ENCODE results near the gene PRR16.

Gene PRR16

DNA sequence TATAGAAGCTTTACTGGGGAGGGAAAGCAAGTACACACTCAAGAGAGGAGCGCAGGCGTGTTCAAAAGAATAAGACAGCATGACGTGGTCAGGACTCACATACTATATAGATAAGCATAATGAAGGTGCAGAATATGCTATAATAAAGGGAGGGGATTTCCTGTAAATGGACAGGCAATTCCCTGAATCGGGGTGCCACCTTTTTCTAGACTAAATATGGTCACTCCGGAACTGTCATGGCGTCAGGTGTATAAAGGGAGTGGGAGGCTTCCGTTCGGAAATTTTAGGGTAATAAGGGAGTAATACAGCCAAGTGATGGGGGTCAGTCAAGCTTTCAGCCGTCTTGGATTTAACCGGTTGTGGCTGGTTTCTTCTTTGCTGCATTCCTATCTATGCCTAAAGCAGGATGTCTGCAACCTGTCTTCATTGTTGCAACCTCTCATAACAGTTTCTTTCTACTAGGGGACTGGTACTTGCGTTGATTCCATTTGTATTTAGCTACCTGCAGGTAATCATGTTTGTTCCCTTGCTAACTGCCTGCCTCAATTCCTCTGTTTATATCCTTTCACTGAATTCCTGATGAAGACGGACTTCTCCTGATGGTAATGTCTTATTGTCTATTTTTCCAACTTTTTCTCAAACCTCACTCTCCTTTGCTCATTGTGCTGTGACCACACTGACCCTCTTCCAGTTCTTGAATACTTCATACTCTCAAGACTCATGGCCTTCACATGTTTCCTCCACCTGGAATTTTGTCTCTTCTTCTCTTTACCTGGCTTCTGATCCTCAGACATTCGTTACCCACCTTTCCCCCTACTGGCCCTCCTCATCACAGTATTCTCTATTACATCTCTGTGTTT is 48.9 kb downstream of the PRR16 start:
- DNase-seq (ENCODE audit: low read depth, low spot score) = no peak

DNA sequence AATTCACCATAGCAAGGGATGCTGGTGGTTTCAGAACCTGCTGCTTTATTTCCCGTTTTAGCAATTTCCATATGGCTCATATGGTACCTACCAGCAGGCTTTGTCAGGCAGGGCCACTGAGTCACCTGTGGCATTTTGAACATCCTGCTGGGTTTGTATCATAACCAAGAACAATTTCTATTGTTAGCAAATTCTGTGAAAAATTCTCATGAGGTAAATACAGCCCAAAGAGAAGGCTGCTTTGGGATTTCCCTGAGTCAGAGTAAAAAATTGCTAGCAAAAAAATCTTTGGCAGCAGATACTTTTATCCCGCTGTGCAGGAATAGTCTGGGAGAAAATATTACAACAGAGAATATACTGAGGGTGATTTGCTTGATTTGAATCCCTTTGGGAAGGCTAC is 52.7 kb downstream of the PRR16 start:
- DNase-seq (ENCODE audit: low read depth, low spot score) = no peak

DNA sequence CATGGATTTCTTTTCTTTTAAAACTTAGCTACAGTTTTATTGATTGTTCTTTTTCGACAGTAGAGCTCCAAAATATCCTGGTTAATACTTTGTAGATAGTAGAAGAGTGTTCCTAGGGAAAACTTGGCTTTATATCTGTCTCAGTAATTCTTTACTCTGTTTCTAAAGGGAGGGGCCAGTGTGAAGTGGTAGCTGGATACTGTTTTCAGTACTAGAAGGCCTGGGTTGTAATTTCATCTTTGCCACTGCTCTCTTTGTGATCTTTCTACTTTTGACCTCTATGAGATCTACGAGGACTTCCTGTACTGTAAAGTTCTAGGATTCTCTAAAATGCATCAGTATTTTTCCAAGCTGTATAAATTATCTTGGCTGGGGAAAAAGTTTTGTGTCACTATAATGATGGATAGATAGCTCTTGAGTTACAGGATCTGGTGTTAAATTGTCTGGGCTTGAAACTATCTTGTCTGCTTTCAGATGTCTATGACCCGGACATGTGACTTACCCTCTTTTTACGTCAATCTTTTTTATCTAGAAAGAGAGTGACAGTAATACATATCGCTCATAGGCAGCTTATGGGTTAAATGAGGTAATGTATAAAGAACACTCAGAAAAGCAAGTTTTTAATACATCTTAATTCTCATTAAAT is 53.6 kb downstream of the PRR16 start:
- DNase-seq (ENCODE audit: low read depth, low spot score) = no peak

DNA sequence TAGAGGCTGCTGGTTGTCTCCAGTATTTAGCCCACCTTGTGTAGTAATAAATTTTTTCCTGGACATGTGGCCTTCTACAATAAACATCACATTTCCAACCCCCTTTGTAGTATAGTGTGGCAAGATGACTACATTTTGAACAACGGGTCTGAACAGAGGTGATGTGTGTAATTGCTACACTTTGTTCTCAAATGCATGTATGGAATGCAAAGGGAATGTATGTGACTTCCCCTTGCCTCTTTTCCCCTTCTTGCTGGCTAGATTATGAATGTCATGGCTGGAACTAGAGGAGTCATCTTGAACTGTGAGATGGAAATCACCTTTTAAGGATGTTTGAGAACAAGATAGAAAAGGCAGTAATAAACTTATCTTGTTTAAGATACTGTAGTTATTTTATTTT is 54.5 kb downstream of the PRR16 start:
- DNase-seq (ENCODE audit: low read depth, low spot score) = no peak

DNA sequence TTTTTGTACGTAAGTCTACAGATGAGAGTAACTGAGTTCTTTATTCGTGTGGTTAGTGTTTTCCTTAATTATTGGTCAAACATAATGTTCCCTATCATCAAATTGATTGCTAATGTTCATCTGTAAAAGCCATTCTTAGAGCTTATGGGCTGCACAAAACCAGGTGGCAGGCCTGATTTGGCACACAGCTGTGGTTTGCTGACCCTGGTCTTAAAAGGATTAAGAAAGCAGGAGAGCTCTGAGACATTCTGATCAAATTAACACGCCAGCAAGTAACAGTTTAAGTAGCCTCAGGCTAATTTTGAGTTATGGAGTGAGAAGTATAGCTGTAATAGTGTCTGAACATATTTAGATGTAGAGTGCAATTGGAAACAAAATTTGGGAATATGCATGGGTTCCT is 63.2 kb downstream of the PRR16 start:
- no peak for DNase-seq (ENCODE audit: low read depth, low spot score)

DNA sequence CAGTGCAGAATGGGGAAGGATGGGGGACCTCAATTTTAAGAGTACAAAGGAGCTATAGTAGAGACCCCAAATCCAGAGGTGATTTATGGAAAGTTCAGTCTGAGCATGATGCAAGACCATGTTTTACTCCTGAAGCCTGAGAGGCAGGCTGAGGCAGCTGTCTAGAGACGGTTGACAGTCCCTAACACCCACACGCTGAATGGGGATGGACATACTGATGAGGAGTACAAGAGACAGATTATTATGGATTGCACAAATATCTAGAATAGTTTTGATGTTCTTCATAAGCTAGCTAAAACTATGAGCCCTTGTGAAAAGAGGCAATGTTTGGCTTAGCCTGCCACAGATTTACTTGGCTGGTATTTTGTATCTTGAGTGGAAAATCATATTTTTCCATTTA is 64.5 kb downstream of the PRR16 start:
- DNase-seq (ENCODE audit: low read depth, low spot score) = no peak

DNA sequence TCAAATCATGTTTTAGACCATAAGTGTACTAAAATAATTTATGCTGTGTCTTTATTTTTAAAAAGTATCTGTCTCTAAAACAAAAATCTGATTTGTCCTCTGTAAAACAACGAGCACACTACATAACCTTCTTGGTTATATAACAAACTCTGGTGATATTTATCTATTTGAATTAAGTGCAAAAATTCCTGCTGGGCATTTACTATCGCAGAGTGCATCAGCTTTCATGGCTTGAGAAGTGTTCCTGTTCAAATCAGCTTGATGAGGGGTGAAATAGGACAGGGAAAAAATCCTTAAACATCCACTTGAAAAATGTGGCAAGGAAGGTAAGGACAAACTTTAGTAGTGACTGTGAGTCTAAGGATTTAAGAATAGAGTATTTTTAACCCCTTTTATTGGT is 65.3 kb downstream of the PRR16 start:
- DNase-seq (ENCODE audit: low read depth, low spot score) = no peak

DNA sequence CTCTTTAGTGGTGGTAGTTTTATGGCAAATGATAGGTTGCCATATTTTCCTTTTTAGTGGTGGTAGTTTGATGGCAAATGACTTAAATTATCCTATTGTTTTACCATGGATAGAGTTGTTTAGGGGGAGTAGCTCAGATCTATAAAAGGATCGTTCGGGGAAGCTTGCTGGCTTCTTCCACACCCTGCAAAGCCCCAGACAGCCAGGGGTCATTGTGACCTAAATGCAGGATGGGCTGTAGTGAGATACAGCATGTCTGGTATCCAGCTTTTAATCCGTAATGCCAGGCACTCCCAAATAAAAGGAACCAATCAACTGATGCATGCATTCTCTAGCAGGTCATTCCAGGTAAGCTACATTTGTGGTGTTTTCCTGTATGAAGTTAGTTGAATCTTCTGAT is 67.1 kb downstream of the PRR16 start:
- no peak for DNase-seq (ENCODE audit: low read depth, low spot score)

DNA sequence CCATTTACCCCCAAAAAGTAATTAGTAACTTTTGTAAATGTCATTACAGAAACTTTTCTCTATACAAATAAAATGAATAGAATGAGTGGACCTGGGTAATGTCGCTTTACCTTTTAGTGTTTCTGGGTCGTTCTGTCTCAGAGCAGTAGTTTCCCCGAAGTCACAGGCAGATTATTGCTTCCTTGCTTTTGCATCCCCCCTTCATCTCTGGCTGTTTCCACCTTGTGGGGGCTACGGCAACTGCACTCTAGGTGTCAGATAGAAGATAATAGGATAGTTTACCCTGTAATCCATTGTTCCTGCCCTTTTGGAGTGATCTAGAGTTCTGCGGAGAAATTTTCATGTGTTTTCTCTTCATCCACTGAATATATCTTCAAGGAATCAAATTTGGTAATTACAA is 68.7 kb downstream of the PRR16 start:
- DNase-seq (ENCODE audit: low read depth, low spot score) = no peak

DNA sequence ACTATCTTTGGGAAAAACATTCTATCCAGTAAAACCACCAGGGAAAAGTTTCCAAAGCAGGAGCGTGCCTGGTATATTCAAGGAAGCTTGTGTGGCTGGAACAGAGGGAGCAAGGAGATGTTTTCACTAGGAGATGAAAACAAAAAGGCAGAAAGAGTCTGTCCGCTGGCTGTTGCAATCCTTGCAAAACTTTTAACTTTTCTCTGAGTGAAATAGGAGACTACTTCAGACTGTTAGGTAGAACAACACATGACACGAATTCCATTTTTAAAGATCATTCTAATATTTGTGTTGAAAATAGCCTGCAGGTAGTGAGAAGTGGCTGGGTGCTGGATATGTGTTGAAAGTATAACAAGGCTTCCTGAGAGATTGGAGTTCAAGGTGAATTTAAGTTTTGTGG is 69.5 kb downstream of the PRR16 start:
- DNase-seq (ENCODE audit: low read depth, low spot score) = no peak

DNA sequence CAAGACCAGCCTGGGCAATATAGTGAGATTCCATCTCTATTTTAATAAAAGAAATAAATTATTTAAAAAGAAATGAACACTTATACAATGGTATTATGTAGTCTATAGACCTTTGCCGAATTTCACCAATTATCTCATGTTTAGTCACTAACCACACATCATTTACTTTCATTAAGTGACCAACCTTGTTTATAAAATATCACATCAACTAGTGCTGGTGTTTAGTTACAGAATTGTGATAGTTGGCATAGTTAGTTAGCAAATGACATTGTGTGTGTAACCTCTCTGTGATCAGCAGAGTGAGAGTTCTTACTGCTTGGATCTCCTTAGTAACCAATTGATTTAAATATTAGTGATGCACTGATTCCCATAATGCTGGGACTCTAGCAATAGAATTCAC is 71.8 kb downstream of the PRR16 start:
- DNase-seq (ENCODE audit: low read depth, low spot score) = no peak

DNA sequence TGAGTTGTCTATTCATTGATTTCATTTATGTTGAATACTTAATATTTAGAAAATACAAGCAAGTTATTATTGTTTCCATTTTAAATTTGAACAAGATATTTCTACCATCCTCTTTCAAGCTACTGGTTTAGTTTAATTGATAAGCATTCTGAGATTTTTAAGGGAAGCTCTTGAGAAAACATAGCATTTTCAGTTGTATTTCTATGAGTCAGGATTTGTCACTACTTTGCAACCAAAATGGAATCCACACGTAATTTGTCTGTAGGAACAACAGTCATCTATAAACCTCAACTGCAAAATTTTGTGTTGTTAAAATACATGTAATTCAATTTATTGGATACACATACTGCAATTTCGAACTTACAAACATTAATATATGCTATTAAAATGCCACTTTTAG is 74.0 kb downstream of the PRR16 start:
- no peak for DNase-seq (ENCODE audit: low read depth, low spot score)

DNA sequence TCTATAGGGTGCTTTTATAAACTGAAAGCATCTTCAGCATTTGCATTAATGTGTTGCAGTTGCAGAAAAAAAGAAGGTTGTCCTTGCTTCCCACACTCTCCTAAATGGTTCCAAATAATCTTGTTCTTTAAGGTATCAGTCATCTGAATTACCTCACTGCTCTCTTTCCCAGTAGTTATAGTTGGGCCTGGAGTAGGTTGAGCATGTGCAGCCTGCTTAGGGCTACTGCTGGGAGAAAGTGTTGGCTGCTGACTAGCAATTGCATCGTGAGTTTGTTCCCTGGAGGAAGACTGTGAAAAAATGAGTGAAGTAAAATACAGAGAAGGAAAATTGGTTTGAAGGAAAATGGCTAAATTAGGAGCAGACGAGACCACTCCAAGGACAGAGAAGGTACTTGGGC is 74.5 kb downstream of the PRR16 start:
- no peak for DNase-seq (ENCODE audit: low read depth, low spot score)

DNA sequence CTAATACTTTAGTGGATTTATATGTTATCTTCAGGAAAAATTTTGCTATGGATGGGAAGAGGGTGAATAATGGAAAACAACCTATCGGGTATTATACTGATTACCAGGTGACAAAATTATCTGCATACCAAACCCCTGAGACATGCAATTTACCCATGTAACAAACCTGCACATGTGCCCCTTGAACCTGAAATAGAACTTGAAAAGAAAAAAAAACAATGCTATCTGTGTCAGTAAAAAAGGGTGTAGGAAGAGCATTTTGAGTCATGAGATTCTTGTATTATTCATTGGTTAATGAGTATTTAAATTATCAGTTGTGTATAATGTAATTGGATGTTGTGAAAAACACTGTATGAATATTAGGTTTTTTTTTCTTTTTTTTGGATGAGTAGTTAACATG is 75.4 kb downstream of the PRR16 start:
- no peak for DNase-seq (ENCODE audit: low read depth, low spot score)

DNA sequence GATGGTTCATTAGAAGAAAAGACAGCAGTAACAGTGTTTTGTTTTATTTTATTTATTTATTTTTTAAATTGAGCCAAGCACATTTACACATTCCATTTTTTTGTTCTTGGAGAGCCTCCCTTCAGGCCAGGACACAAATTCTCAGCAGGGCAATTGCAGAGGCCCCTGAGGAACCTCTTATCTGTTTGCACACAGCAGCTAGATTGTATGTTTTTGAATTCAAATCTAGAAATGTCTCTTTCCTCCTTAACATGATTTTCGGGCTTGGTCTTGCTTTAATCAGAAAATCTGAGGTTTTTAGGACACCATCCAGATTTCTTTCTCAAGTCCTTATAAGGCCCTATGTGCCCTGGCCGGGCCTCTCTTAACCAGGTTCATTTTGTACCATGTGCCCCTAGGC is 76.0 kb downstream of the PRR16 start:
- DNase-seq (ENCODE audit: low read depth, low spot score) = no peak

DNA sequence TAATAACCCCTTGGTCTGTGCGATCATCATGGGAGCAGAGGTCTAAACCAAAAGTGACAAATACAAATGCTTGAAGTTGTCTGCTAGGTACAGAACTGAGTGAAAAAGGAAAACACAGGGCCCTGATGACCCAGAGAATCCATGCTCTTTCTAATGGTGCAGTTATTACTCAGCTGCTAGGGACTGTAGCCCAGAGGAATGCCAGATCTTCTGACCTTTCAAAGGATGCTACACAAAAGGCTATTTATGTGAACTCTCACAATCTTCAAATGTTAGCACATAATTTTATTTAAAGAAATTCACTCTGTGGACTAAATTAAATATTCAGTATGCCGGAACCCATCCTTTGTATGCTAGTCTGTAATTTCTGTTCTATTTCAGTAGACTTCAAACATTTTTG is 79.9 kb downstream of the PRR16 start:
- no peak for DNase-seq (ENCODE audit: low read depth, low spot score)

DNA sequence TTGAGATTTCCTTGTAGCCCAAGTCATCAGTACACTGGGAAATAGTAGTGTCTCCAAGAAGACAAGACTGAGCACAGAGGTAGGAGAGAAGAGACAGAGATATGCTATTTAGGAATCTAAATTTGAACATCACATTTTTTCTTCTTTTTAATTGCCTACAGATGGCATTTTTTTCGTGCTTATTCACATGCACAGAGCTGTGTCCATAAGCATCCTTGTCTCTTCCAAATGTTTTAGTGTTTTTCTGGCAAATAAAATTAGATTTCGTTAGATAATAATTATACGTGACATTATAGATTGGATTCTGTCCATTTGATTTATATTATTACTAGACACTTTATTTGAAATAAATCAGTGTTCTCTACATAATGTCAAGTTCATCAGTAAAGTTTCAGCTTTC is 80.9 kb downstream of the PRR16 start:
- no peak for DNase-seq (ENCODE audit: low read depth, low spot score)

DNA sequence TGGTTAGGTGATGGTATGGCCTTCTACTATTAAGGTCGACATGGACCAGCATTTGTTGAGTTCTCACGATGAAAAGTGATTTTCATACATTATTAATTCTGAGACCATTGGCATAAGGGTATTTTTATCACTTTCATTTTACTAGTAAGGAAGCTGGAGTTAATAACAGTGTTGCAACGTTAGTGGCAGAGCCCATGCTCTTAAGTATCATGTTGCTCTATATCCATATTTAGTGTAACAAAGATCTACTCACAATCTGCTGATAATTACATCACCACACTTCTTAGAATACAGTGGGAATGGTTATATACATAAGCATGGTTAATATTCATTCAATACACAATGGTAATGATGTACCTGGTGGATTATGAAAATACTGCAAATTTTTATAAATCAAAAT is 81.9 kb downstream of the PRR16 start:
- no peak for DNase-seq (ENCODE audit: low read depth, low spot score)

DNA sequence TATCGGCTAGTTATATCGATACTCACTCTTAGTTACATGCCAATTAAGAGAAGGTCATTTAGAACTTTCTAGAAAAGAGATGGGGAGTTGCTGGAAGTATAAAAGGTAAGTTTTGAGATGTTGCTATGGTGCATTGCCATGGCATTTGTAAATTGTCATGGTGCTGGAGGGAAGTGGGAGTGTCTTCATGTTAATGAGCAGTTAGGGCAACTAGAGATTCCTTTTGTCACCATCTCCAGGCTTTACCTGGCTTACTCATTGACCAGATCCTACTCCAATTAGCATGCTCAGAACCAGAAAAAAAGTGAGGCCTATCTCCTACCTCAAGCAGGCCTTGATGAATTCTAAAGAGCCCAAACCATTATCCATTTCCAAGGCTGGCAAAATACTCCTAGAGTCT is 82.8 kb downstream of the PRR16 start:
- DNase-seq (ENCODE audit: low read depth, low spot score) = no peak

DNA sequence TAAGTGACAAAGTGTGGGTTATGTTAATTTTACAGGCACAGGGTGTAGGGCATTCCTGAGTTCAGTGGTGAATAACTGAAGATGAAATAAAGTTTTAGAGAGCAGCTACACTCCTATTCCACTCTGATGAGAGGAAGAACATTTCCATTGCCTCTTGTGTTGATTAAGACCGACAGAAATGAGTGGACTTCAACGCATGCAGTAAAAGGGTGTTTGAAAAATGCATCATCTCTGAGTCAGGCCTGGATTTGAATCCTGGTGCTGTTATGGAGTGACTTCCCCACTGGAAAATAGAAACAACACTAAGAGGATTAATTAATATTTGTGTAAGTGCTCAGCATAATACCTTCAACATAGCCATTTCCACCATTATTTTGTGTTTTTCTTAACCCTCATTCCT is 86.3 kb downstream of the PRR16 start:
- DNase-seq (ENCODE audit: low read depth, low spot score) = no peak

DNA sequence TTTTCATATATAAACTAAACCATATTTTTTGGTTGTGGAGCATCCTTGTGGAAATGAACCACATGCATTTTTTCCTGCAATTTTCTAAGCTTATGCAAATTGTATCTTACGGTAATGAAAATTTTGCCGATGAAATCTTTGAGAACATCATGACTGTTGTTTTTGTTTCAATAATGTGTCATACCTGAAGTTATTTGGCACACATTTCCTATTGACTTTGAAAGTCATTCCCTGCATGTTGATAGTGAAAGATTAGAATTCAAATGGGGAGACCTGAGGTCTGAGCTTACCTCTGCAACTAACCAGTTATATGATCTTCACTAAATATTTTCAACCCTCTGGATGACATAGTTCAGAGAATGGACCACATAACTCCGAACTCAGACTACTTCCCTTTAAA is 88.5 kb downstream of the PRR16 start:
- no peak for DNase-seq (ENCODE audit: low read depth, low spot score)

DNA sequence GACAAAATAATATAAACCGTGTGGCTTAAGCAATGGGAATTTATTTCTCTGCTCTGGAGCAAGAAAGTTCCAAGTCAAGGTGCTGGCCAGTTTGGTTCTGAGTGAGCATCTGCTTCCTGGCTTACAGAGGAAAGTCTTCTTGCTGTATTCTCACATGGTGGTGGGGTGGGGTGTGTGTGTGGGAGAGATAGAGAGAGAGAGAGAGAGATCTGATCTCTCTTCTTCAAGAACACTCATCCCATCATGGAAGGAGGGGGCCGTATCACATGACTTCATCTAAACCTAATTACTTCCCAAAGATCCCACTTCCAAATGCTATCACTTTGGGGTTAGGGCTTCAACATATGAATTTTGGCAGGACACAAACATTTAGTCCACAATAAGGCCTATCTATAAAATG is 91.2 kb downstream of the PRR16 start:
- no peak for DNase-seq (ENCODE audit: low read depth, low spot score)

DNA sequence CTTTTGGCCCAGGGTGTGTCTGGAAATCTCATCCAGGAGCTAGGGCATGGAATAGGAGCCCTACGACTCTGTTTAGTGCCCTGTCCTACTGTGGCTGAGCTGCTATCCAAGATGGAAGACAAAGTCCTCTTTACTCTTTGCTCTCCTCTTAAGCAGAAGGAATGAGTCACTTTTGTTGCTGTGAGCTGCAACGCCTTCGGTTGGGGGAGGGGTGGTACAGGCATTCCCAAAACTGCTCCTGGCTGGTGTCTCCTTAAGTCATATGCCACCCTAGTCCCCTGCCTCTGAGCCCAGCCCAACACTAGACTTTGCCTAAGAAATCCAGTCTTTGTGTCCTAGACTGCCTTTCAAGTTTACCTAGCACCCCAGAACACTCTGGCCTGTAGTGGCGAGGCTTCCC is 99.9 kb downstream of the PRR16 start:
- no peak for DNase-seq (ENCODE audit: low read depth, low spot score)

DNA sequence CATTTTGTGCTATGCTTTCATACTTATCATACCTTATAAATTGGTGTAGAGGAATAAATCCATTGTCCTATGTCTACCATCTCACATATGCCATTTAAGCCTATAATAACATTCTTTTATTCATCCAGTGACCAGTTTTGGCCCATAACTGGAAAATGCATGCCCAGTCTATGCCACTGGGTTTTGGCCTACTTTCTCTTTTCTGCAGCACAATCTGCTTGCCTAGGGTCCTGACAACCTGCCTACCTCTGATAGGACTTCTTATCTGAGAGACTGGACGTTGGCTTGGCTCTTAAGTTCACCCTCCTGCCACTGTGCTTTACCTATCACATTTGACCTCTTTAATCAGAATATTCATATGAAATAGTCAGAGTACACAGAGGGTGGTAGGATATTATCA is 103.0 kb downstream of the PRR16 start:
- DNase-seq (ENCODE audit: low read depth, low spot score) = no peak
